ELF-1 (cell line): ENCODE results near the gene TUBA1C.
"Not testable (repeated sequence)": the region's sequence is repeated elsewhere in the genome, so short reads cannot be mapped to it uniquely, and the experiment has no call there.

Experiments used
- DNase-seq: peaks from one replicate; pipeline ENCODE4 v3.0.0-alpha.2; 2016; ENCODE audit warnings: low read depth, low spot score

Gene TUBA1C

GRCh38 chr12:49255857-49256637 is 8.8 kb upstream of the TUBA1C start:
- no peak for DNase-seq

- DNase-seq = not testable (repeated sequence)
Observed at GRCh38 chr12:49257508-49258184, 7.2 kb upstream of the TUBA1C start.

- no peak for DNase-seq
Observed at GRCh38 chr12:49259452-49259851, 5.4 kb upstream of the TUBA1C start.

GRCh38 chr12:49260166-49260565 is 4.7 kb upstream of the TUBA1C start:
- DNase-seq = no peak

GRCh38 chr12:49260571-49261363 is 4.1 kb upstream of the TUBA1C start:
- no peak for DNase-seq

GRCh38 chr12:49261721-49262120 is 3.2 kb upstream of the TUBA1C start:
- no peak for DNase-seq

- DNase-seq = no peak
Observed at GRCh38 chr12:49263400-49263763, 1.5 kb upstream of the TUBA1C start.

GRCh38 chr12:49264466-49264872 is 413 bp upstream of the TUBA1C start:
- no peak for DNase-seq

- not testable (repeated sequence) for DNase-seq
Observed at GRCh38 chr12:49269191-49269590, 4.3 kb downstream of the TUBA1C start.

- DNase-seq = no peak
Observed at GRCh38 chr12:49272790-49273725, 8.2 kb downstream of the TUBA1C start.

GRCh38 chr12:49273726-49274395 is 9.0 kb downstream of the TUBA1C start:
- DNase-seq = no peak

GRCh38 chr12:49274396-49275069 is 9.7 kb downstream of the TUBA1C start:
- DNase-seq = no peak

GRCh38 chr12:49276304-49277290 is 11.7 kb downstream of the TUBA1C start:
- DNase-seq = no peak

- DNase-seq = no peak
Observed at GRCh38 chr12:49277466-49277865, 12.6 kb downstream of the TUBA1C start.

GRCh38 chr12:49279706-49280159 is 14.9 kb downstream of the TUBA1C start:
- DNase-seq = peak; percentile 71

- DNase-seq = not testable (repeated sequence)
Observed at GRCh38 chr12:49280545-49280944, 15.7 kb downstream of the TUBA1C start.

GRCh38 chr12:49282302-49282701 is 17.4 kb downstream of the TUBA1C start:
- no peak for DNase-seq

- DNase-seq = not testable (repeated sequence)
Observed at GRCh38 chr12:49282740-49283375, 18.0 kb downstream of the TUBA1C start.
